IMR-90 (cell line): Measurements from ENCODE around the gene PAK6.

ENCODE experiments used
- BHLHE40 ChIP-seq: fragments of 150-350 bp; IDR thresholded peaks from 2 replicates; pipeline ENCODE4 v1.6.1; 2016; ENCODE audit warnings: mild to moderate bottlenecking, low read depth, low read length
- CEBPB ChIP-seq: IDR thresholded peaks from 2 replicates; pipeline ENCODE4 v1.6.1; 2012; ENCODE audit warnings: low read depth, low read length, improper control_type of control experiment
- CHD1 ChIP-seq: IDR thresholded peaks from 2 replicates; pipeline ENCODE4 v1.6.1; 2012; ENCODE audit warnings: low read depth, low read length, improper control_type of control experiment
- CTCF ChIP-seq: conservative IDR thresholded peaks from 2 replicates; pipeline ENCODE4 v1.5.1; 2012; ENCODE audit warnings: mild to moderate bottlenecking, low read depth, low read length, improper control_type of control experiment
- ELK1 ChIP-seq: fragments of 150-350 bp; IDR thresholded peaks from 2 replicates; pipeline ENCODE4 v1.6.1; 2016; ENCODE audit warnings: low read depth, mild to moderate bottlenecking, low read length, moderate library complexity, borderline replicate concordance
- FOS ChIP-seq: fragments of 150-350 bp; IDR thresholded peaks from 2 replicates; pipeline ENCODE4 v1.6.1; 2016; ENCODE audit warnings: low read depth, low read length
- POLR2A ChIP-seq: IDR thresholded peaks from 2 replicates; pipeline ENCODE4 v1.6.1; 2012; ENCODE audit warnings: mild to moderate bottlenecking, low read depth, low read length
- RAD21 ChIP-seq: IDR thresholded peaks from 2 replicates; pipeline ENCODE4 v1.6.1; 2012; ENCODE audit warnings: low read length, improper control_type of control experiment

GRCh38 chr15:40297356-40297755, 58.5 kb downstream of the PAK6 start:
- TF ChIP-seq CTCF (no peak), CHD1 (no peak), BHLHE40 (no peak), CEBPB (no peak), POLR2A (no peak), RAD21 (no peak), FOS (no peak), ELK1 (no peak)
